SJSA1 (cell line): ENCODE results near the gene KIRREL3. TPM values are rescaled to one million over a fixed set of nuclear protein-coding genes. Genes with fewer than 3 reads are reported as not detected.

ENCODE experiments used
- DNase-seq, 2 experiments: peaks; one replicate each; pipeline ENCODE4 v3.0.0-alpha.2; 2015 to 2020; ENCODE audit warnings: low spot score in 2 of 2, low read depth in 1 of 2
- H3K27ac ChIP-seq: fragments of 250-450 bp; sonication (Bioruptor Pico); 2 replicates; pipeline ENCODE4 v1.5.1; 2020; ENCODE audit warnings: mild to moderate bottlenecking, moderate library complexity
- H3K27me3 ChIP-seq: fragments of 250-450 bp; sonication (Bioruptor Pico); replicated peaks from 2 replicates; pipeline ENCODE4 v1.5.1; 2020; ENCODE audit warnings: mild to moderate bottlenecking, moderate library complexity
- H3K36me3 ChIP-seq: fragments of 250-450 bp; sonication (Bioruptor Pico); 2 replicates; pipeline ENCODE4 v1.5.1; 2020; ENCODE audit warnings: mild to moderate bottlenecking
- H3K4me1 ChIP-seq: fragments of 250-450 bp; sonication (Bioruptor Pico); replicated peaks from 2 replicates; pipeline ENCODE4 v1.6.1; 2021; ENCODE audit warnings: mild to moderate bottlenecking
- H3K4me3 ChIP-seq: fragments of 250-450 bp; sonication (Bioruptor Pico); 2 replicates; pipeline ENCODE4 v1.5.1; 2020; ENCODE audit warnings: mild to moderate bottlenecking
- H3K9me3 ChIP-seq: fragments of 250-450 bp; sonication (Bioruptor Pico); replicated peaks from 2 replicates; pipeline ENCODE4 v1.5.1; 2020; ENCODE audit warnings: mild to moderate bottlenecking
- total RNA-seq: library from RNA; depleted of rRNA; stranded (reverse); fragments of >200 nt; shearing (Covaris generic); gene quantifications from 2 replicates; pipeline ENCODE4 v1.2.3, GENCODE V29; 2014

KIRREL3 gene
- total RNA-seq, 1 experiment from 2014 or later, result 5.3 TPM

DNA sequence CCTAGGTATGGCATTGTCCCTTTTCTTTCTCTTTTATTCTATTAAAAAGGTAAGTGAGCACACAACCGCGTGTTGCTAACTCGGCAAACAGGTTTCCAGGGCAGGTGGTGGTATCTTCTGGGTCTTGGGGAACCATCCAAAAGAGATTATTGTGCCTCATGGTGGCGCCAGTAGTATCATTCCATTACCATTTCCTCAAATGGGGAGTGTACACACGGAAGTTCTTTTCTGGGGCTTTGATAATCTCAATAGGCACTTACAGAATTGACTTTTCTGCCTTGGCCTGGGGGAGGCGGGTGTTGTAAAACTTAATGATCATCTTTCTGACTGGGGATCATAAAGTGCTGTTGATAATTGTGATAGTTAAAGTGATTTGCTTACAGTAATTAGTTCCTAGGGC is 234.1 kb downstream of the KIRREL3 start:
- Histone ChIP-seq H3K27ac (no peak overlapping the region), H3K4me1 (no peaks in the 10 kb centered on the region), H3K9me3 (no peaks in the 10 kb centered on the region), H3K4me3 (no peak overlapping the region), H3K27me3 (no peaks in the 10 kb centered on the region), H3K36me3 (no peaks in the 10 kb centered on the region)
- DNase-seq, result no peak

DNA sequence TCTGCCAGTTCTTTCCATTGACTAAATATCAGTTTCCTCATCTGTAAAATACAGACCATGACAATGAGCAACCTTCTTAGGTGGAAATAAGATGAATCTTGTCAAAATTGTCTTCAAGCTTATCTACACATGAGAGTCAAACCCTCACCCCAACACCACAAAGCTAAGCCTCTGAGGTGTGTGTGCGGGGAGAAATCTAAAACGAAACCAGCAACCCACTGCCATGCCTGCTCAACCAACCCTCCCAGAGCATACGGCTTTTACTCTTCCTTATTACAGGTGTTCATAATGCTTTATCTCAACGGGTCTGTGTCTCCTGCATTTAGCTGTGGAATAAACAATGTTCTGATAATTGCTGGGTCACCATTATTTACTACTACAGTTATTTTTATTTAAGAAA is 235.4 kb downstream of the KIRREL3 start:
- Histone ChIP-seq H3K9me3 (no peaks in the 10 kb centered on the region), H3K36me3 (no peaks in the 10 kb centered on the region), H3K4me1 (no peaks in the 10 kb centered on the region), H3K4me3 (no peak overlapping the region), H3K27me3 (no peaks in the 10 kb centered on the region), H3K27ac (no peak overlapping the region)
- DNase-seq, result no peak

DNA sequence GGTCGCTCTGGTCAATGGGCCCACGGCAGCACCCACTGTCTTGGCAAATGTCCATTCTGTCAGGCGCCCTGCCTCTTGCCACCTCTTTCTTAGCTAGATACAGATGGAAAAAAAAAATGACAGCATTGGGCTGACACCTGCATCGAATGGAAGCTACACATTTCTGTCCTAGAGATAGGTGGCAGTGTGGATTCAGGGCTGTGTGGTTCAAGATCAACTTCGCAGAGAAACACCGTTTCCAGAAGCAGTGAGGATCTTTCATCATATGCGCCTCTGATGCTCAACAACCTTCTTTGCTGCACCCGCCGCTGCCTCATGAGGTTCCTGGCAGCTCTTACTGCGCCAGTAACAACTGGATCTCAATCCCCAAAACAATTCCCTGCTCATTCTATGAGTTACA is 236.3 kb downstream of the KIRREL3 start:
- Histone ChIP-seq H3K4me1 (no peaks in the 10 kb centered on the region), H3K36me3 (no peaks in the 10 kb centered on the region), H3K27ac (no peak overlapping the region), H3K27me3 (no peaks in the 10 kb centered on the region), H3K9me3 (no peaks in the 10 kb centered on the region), H3K4me3 (no peak overlapping the region)
- no peak for DNase-seq

DNA sequence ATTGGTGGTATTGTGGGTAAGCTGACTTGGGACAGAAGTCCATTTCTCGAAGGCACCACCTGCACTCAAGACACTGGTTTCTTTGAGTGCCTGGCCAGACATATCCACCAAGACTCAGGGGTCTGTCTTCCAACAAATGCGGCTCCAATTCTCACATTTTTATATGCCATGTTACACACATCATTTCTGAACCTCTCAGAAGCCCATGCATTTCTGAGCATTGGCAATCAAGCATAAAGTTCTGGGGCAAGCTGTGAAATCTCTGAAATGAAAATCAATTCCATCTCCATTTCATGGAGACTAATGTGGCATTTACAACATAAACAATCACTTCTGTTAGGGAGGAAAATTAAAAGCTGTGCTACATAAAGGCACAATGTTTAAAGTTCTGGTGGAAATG is 243.7 kb downstream of the KIRREL3 start:
- Histone ChIP-seq H3K4me3 (no peak overlapping the region), H3K27me3 (no peaks in the 10 kb centered on the region), H3K4me1 (no peaks in the 10 kb centered on the region), H3K9me3 (no peaks in the 10 kb centered on the region), H3K27ac (no peak overlapping the region), H3K36me3 (no peaks in the 10 kb centered on the region)
- no peak for DNase-seq

DNA sequence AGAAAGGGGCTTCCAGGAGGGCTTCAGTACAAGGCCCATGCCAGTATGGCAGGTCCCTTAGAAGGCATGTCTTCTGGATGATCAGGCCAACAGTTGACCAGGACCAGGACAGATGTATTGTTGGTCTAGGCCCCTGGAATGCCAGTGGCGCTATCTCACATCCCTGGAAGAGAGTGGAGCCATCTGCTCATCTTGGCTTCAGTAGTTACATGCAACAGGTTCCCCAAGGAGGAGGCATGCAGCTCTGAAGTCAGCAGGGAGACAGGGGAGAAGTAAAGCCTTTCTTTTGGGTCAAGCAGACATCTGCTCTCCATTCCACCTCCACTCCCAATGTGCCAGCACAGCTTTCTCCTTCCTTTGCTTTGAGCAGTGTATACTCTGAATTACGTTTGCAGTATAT is 244.1 kb downstream of the KIRREL3 start:
- H3K27me3 ChIP-seq, result no peaks in the 10 kb centered on the region
- H3K27ac ChIP-seq, result no peak overlapping the region
- H3K36me3 ChIP-seq, result no peaks in the 10 kb centered on the region
- H3K4me1 ChIP-seq, result no peaks in the 10 kb centered on the region
- no peak for DNase-seq
- H3K4me3 ChIP-seq, result no peak overlapping the region
- no peaks in the 10 kb centered on the region for H3K9me3 ChIP-seq

DNA sequence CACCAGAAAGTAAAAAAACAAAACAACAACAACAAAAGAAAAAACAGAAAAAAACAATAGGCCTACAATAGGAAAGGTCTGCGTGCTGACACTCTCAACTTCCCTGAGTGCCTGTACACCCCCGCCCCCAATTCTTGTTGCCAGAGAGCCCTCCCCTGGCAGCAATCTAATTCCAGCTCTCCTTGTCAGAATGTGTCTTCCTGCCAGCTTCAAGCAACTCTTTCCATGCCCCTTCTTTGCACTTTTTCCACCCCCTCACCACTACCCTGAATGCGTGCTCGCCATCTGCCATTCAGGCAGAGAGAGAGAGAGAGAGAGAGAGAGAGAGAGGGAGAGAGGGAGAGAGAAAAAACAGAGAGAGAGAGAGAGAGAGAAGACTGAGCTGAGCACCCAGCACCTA is 245.0 kb downstream of the KIRREL3 start:
- no peaks in the 10 kb centered on the region for H3K4me1 ChIP-seq
- H3K36me3 ChIP-seq, result no peaks in the 10 kb centered on the region
- no peak overlapping the region for H3K27ac ChIP-seq
- no peak for DNase-seq
- no peaks in the 10 kb centered on the region for H3K27me3 ChIP-seq
- no peak overlapping the region for H3K4me3 ChIP-seq
- no peaks in the 10 kb centered on the region for H3K9me3 ChIP-seq

DNA sequence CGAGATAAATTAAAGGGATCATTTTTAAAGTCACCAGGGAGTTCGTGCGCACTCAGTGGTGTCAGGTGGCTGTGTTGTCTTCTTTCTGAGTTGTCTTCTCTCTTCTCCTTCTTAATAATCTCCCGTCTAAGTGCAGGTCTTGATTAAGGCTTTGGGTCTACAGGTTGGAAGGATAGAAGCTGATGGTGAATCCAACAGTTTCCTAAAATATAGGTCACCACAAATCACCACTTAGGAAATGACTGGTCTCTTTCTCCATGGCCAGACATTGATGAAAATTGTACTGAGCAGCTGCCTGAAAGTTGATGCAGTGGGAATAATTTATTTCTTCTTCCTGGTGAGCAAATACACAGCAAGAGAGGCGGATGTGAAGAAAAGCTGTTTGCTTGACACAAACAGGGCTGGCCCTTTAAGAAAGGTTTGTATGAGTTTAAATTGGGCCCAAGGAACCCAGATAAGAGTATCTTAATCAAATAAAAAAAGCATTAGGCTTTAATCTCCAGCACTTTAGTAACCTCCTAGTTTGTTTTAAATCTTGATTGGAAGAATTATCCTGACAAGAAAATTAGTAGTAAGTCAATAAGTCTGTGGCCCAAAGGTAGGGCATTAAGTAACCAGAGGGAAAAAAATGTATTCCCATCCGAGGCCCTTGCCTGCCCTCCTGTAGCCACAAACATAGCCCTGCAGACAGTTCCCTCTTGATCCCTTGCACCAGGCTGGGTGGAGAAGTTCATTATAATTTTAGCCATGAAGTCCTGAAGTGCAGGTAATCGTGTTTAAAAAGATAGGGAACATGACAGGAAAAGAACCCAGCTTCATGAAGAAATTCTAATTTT is 245.8 kb downstream of the KIRREL3 start:
- no peak for DNase-seq
- no peaks in the 10 kb centered on the region for H3K27me3 ChIP-seq
- no peak overlapping the region for H3K4me3 ChIP-seq
- H3K9me3 ChIP-seq, result no peaks in the 10 kb centered on the region
- H3K36me3 ChIP-seq, result no peaks in the 10 kb centered on the region
- H3K27ac ChIP-seq, result no peak overlapping the region
- no peaks in the 10 kb centered on the region for H3K4me1 ChIP-seq

DNA sequence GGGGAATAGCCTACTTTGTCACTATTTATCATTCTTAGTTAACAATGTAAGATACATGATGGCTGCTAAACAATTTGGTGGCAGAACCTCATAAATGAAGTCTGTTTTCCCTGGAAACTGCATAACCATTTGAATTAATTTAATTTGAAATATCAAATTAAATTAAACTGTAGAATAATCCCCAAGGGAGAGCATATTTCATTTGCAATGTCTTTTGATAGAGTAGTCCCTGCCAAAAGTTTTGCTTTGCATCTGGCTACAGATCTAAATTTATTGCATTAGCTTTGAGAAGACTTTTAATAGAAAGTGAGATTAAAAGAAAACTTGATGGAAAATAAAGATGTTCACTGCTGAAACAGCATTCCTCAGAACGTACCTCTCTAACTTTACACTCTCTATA is 246.6 kb downstream of the KIRREL3 start:
- Histone ChIP-seq H3K4me3 (no peak overlapping the region), H3K9me3 (no peaks in the 10 kb centered on the region), H3K27ac (no peak overlapping the region), H3K36me3 (no peaks in the 10 kb centered on the region), H3K27me3 (no peaks in the 10 kb centered on the region), H3K4me1 (no peaks in the 10 kb centered on the region)
- no peak for DNase-seq

DNA sequence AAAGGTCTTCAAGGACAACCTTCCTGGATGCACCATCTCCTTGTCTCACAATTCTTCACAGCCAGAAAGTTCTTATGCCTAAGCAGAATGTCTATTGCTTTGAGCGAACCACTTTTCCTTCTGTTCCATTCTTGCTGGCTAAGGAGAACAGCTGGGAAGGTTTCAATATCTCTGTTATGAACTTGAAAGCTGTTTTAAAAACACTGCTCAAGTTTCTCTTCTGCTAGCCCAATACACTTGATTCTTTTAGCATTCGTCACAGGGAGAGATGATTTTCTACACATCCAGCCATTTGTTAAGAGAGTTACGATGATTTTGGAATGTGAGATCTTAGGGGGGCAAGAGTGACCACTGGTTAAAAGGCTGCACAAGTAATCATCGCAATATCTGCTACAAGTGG is 249.3 kb downstream of the KIRREL3 start:
- Histone ChIP-seq H3K27ac (no peak overlapping the region), H3K27me3 (no peaks in the 10 kb centered on the region), H3K9me3 (no peaks in the 10 kb centered on the region), H3K4me3 (no peak overlapping the region), H3K4me1 (no peaks in the 10 kb centered on the region), H3K36me3 (no peaks in the 10 kb centered on the region)
- DNase-seq, result no peak

DNA sequence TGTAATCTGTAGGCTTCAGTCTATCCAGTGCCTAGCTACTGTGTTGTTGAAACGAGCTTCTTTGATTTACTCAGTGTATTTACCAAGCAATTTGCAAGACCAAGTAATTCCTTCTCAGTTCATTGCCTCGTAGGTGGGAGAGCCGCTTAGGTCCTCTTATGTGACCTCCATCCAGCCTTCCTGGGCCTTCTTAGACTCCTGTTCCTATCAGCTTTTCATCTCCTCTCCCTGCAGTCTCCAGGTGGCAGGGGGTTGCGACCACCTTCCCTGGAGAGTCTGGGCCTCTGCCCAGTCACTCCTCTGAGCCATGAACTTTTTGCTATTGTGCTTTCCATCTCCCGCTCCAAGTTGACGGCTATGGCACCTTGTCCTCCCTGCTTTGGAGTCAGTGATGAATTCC is 251.8 kb downstream of the KIRREL3 start:
- no peak for DNase-seq
- H3K9me3 ChIP-seq, result no peaks in the 10 kb centered on the region
- no peaks in the 10 kb centered on the region for H3K27me3 ChIP-seq
- H3K4me1 ChIP-seq, result no peaks in the 10 kb centered on the region
- no peak overlapping the region for H3K27ac ChIP-seq
- H3K36me3 ChIP-seq, result no peaks in the 10 kb centered on the region
- H3K4me3 ChIP-seq, result no peak overlapping the region

DNA sequence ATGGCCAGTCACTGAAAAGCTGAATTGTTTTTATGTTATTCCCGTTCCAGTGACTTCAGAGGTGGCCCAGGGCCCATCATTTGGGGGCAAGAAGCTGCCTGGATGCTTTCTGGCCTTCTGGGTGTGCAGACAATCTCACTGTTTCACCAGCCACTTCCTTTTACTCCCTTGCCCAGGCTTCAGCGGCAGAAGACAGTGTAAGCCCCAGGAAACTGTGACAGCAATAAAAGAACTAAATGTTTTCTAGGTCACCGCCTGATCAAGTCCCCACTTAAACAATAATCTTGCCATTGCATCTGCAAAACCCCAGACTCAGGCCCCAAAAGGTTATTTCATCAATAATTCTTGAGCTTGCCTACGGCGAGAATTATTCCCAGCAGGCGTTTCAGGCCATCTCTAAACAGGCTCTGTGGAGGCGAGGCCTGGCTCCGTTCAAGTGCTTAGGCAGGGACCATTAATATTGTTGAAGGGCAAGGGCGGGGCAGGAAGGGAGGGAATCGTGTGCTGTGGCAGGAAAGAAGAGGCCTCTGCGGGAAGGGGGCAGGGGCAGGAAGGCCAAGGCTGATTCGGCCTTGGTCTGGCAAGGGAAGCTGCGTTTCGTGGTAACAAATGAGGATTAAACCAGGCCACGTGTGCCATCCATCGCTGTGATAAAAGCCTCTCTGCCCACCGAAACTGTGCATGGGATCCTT is 252.3 kb downstream of the KIRREL3 start:
- H3K9me3 ChIP-seq, result no peaks in the 10 kb centered on the region
- DNase-seq, result no peak
- H3K27me3 ChIP-seq, result no peaks in the 10 kb centered on the region
- no peaks in the 10 kb centered on the region for H3K36me3 ChIP-seq
- no peaks in the 10 kb centered on the region for H3K4me1 ChIP-seq
- H3K4me3 ChIP-seq, result no peak overlapping the region
- no peak overlapping the region for H3K27ac ChIP-seq

DNA sequence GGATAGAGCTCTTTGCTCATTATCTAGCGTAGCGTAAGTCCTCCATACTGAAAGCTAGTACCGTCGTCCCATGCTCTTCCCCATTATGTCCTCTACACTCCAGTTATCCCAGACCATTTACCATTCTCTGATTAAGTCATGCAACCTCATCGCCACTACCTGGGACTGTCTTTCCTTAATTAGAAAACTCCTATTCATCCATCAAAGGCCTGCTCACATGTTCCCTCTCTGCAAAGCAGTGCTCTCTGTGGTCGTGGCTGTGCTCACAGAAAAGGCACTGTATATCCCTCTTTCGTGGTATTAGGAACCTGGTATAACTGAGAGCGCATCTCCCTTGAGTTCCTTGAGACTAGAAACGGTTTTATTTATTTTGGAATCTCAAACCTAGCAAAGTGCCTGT is 253.3 kb downstream of the KIRREL3 start:
- no peaks in the 10 kb centered on the region for H3K27me3 ChIP-seq
- no peaks in the 10 kb centered on the region for H3K9me3 ChIP-seq
- H3K4me1 ChIP-seq, result no peaks in the 10 kb centered on the region
- H3K36me3 ChIP-seq, result no peaks in the 10 kb centered on the region
- DNase-seq, result no peak
- H3K27ac ChIP-seq, result no peak overlapping the region
- no peak overlapping the region for H3K4me3 ChIP-seq

DNA sequence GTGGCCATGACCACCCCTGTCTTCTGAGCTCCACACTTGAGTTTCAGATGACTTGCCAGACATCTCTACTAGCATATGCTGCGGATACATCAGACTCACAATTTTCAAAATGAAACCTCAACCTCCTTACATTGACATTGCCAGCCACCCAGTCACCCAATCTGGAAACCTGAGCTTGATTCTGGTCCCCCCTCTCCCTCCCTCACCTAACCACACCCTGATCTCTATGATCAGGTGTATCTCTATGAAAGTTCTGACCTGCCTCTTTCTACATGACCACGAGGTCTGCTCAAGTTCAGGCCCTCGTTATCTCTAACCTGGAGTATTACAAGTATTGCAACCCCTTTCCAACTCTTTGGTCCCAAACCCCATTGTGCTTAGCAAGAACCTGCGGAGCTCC is 254.1 kb downstream of the KIRREL3 start:
- H3K4me3 ChIP-seq, result no peak overlapping the region
- H3K4me1 ChIP-seq, result no peaks in the 10 kb centered on the region
- H3K36me3 ChIP-seq, result no peaks in the 10 kb centered on the region
- H3K27me3 ChIP-seq, result no peaks in the 10 kb centered on the region
- no peaks in the 10 kb centered on the region for H3K9me3 ChIP-seq
- H3K27ac ChIP-seq, result no peak overlapping the region
- DNase-seq, result no peak

DNA sequence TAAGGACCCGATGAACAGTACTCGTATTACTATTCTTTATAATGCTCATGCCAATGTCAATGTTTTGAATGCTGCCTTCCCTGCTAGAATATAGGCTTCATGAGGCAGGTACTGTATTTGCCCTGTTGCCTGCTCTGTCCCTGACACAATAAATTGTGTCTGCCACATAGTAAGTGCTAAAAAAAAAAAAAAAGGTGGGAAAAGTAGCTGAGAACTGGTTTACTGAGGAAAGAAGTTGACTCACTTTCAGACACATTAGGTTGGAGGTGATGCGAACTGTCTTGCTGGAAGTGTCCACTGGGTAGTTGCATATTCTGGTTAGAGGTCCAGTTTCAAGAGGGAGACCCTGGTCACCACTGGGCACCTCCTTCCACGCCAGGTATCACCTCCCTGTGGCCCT is 255.9 kb downstream of the KIRREL3 start:
- Histone ChIP-seq H3K4me3 (no peak overlapping the region), H3K27me3 (no peaks in the 10 kb centered on the region)

More for the DNA sequence above, 255.9 kb downstream of the KIRREL3 start:
- no peaks in the 10 kb centered on the region for H3K36me3 ChIP-seq
- H3K4me1 ChIP-seq, result no peaks in the 10 kb centered on the region
- DNase-seq, result no peak
- H3K27ac ChIP-seq, result no peak overlapping the region
- no peaks in the 10 kb centered on the region for H3K9me3 ChIP-seq
